Renal cortical epithelial cell (primary cell): Measurements from ENCODE around the gene EMID1. TPM values are rescaled to one million over a fixed set of nuclear protein-coding genes. Genes with fewer than 3 reads are reported as not detected.

Experiments
- DNase-seq: peaks from one replicate; pipeline ENCODE4 v3.0.0-alpha.2; 2011; ENCODE audit warnings: low read depth
- total RNA-seq: library from RNA; depleted of rRNA; stranded (reverse); fragments of >200 nt; gene quantifications from 2 replicates; pipeline ENCODE4 v1.2.3, GENCODE V29; 2014

The EMID1 gene
- total RNA-seq, 1 donor from 2014 or later, result 0.35 TPM

- no peak for DNase-seq
Measured at GRCh38 chr22:29290061-29290460, 84.4 kb downstream of the EMID1 start.

GRCh38 chr22:29291215-29291614 lies 85.5 kb downstream of the EMID1 start:
- DNase-seq, result no peak

DNA sequence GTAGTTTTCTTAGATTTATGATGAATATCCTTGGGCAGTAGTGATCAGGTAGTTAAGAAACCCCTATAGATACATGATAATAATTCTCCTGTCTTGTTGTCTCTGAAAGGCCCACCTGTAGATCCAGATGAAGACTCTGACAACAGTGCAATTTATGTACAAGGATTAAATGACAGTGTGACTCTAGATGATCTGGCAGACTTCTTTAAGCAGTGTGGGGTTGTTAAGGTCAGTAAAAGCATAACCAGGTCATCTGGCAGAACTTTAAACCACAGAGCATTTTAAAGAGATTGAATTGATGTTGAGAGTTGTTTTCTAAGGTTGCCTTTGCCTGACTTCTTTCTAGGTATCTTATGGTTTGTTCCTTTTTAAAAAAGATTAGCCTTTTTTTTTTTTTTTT lies 86.7 kb downstream of the EMID1 start:
- no peak for DNase-seq

DNA sequence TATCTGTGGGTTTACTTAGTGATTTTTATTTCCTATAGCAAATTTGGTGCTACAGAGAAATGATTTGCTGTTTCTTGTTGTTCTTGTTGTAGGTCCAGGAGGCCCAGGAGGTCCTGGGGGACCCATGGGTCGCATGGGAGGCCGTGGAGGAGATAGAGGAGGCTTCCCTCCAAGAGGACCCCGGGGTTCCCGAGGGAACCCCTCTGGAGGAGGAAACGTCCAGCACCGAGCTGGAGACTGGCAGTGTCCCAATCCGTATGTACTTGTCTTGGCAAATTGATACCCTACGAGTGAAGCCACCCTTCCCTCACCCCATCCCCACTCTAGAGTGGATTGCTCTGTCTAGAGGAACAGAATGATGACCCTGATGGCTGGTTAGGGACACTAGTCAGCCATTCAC lies 92.9 kb downstream of the EMID1 start:
- no peak for DNase-seq

- DNase-seq, result no peak
Measured at GRCh38 chr22:29299136-29299900, 93.6 kb downstream of the EMID1 start.

- DNase-seq, result no peak
Measured at GRCh38 chr22:29300467-29300806, 94.7 kb downstream of the EMID1 start.

- DNase-seq, result no peak
Measured at GRCh38 chr22:29300807-29301601, 95.3 kb downstream of the EMID1 start.

GRCh38 chr22:29301716-29302401 lies 96.2 kb downstream of the EMID1 start:
- DNase-seq, result no peak

DNA sequence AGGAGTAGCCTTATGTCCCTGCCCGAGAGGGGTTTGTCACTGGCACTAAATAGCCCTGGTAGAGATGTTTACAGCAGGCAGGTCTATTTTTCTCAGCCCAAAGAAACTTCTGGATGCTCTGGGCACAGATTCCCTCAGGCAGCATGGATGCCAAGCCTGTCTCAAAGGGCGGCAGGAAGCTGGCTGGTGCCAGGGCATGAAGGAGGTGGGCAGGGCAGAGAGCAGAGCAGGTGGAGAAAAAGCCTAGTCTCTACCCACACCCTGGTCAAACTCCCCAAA lies 96.6 kb downstream of the EMID1 start:
- no peak for DNase-seq

GRCh38 chr22:29302681-29303465 lies 97.2 kb downstream of the EMID1 start:
- DNase-seq, result peak; percentile 16

DNA sequence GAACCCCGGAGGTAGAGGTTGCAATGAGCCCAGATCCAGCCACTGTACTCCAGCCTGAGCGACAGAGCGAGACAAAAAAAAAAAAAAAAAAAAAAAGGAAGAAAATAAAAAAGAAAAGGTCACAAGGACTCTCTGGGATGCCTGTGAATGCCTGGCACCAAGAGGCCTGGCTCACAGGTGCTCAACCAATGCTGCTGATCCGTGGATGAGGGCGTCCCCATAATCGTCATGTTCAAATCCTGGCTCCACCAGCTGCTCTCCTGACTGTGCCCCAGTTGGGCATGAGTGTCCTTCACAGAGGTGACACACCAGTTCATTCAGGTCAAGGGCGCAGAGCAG lies 100.1 kb downstream of the EMID1 start:
- DNase-seq, result no peak

DNA sequence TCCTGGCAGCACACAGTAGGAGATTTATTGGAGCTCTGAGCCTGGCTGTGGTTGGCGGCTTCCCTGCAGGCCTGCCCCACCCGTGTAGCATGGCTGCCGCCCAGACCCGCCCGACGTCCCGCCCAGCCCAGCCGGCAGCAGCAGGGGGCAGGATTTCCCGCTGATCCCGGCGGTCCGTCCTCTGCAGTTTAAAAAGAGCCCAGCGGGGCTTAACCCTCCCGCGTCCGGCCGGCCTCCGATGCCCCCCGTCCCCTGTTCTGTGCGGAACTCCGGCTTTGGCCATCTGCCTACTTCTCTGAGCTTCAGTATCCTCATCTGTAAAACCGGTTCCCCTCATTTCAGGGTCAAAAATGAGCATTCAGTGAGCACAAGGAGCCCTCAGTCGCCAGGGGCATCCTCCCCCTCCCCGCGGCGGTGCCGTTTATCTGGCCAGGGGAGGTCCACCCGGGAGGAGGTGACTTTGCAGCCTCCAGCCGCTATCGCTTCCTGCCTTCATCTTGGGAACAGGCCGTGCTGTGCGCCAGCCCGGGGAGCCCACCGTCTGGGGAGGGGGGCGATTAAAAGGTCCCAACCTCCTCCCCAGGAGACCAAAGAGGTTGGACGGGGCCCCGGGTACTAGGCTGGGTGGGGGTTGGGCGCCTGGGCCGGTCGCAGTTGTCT lies 100.6 kb downstream of the EMID1 start, which contains the start of gene GAS2L1:
Gene GAS2L1 (plus strand): TSS at position 476 of the 660 bp plus-strand sequence. CDS start 1,456 bp downstream, outside the sequence.
- peak; percentile 53 for DNase-seq

DNA sequence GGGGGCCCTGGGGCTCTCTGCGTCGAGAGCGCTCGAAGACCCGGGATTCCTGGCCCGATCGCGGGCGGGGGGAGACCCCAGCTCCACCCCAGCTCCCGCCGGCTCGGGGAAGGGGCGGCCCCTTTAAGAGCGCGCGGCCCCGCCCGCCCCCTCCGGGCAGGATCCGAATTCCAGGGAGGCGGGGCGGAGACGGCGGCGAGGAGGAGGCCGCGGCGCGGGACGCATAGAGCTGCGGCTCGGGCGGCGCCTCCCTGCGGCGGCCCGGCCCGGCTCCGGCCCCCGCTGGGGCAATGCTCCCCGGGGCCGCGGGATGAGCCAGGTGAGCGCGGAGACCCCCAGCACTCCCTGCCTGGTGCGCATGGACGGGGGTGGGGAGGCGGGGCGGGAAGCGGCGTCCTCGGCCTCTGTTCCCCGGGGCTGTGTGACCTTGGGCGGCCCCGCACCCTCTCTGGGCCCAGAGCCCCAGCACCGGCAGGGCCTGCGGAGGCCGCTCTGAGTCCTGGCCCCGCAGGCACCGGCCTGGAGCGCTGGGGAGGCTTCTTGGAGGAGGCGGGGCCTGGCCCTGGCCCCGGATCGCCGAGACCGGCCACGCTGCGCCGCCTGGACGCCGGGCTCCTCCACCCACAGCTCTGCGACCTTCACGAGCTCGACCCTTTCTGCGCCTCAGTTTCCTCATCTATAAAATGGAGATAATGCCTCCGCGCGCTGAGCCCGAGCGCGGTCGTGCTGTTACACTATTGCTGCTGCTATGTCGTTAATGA lies 101.3 kb downstream of the EMID1 start:
- DNase-seq, result no peak

DNA sequence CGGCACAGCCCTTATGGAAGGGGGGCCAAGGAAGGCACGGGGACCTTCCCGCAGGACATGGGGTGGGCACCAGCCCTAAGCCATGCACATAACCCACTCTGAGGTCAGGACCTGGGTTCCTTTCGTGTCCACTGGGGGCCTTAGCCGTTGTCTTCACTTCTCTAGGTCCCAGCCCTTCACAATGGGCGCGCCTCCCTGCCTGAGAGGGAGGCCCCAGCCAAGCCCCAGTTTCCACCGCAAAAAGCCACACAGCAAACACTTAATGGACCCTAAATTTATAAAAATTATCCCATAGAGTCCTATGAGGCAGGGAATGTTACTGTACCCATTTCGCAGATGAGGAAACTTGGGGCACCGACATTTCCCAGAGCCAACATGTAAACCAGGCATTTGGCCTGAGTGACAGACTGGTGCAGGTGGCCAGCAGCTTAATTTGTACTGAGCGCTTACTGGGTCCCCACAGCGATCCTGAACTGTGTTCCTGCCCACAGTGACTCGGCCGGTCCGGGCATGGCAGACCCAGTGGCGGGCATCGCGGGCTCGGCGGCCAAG lies 102.0 kb downstream of the EMID1 start:
- DNase-seq, result no peak

GRCh38 chr22:29308148-29308790 lies 102.6 kb downstream of the EMID1 start:
- DNase-seq, result no peak

DNA sequence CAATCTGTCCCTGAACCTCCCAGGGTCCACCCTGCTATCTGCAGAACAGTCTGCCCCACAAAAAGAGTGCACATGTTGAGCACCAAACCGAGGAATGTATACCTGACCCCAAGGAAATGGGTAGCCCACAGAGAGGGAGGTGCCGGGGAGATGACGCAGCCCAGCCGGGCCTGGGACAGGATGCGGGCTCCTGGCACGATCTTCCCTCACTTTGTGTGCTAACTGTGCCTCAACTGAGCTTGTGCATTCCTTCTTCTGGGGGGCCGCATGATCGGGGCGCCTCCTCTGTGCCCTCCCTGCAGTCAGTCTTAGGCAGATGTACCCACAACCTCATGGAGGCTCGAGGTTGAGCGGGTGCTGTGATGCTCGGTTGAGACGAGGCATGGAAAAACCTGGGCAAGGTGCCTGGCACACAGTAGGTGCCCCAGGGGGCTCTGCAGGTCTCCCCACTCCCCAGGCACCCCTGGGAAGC lies 103.1 kb downstream of the EMID1 start:
- no peak for DNase-seq
